H9 (cell line): ENCODE results near the gene EZH2. TPM values are rescaled to one million over a fixed set of nuclear protein-coding genes. Genes with fewer than 3 reads are reported as not detected.

ENCODE experiments used
- DNase-seq: peaks from one replicate; pipeline ENCODE4 v3.0.0-alpha.2; 2017
- H2AFZ ChIP-seq: one replicate; pipeline ENCODE4 v1.6.1; 2013; ENCODE audit warnings: mild to moderate bottlenecking, low read length, control low read depth, moderate library complexity
- H2AK5ac ChIP-seq: 2 replicates; pipeline ENCODE4 v1.6.1; 2013; ENCODE audit warnings: low read length, control low read depth, mixed read lengths; ENCODE audit not compliant: insufficient read length
- H2BK120ac ChIP-seq: one replicate; pipeline ENCODE4 v1.6.1; 2013; ENCODE audit warnings: low read depth, mild to moderate bottlenecking, low read length, control low read depth, inconsistent platforms; ENCODE audit not compliant: poor library complexity, severe bottlenecking
- H2BK12ac ChIP-seq: 2 replicates; pipeline ENCODE4 v1.6.1; 2013; ENCODE audit warnings: low read length, control low read depth, mixed read lengths, low read depth; ENCODE audit not compliant: insufficient read length
- H2BK15ac ChIP-seq: 2 replicates; pipeline ENCODE4 v1.6.1; 2013; ENCODE audit warnings: low read depth, low read length, control low read depth
- H2BK20ac ChIP-seq: one replicate; pipeline ENCODE4 v1.6.1; 2013; ENCODE audit warnings: low read depth, mild to moderate bottlenecking, low read length, control low read depth, inconsistent platforms; ENCODE audit not compliant: poor library complexity, severe bottlenecking
- H2BK5ac ChIP-seq: 2 replicates; pipeline ENCODE4 v1.6.1; 2013; ENCODE audit warnings: low read length, control low read depth, mixed read lengths; ENCODE audit not compliant: insufficient read length
- H3K14ac ChIP-seq: 2 replicates; pipeline ENCODE4 v1.6.1; 2013; ENCODE audit warnings: low read length, control low read depth; ENCODE audit not compliant: insufficient read depth
- H3K18ac ChIP-seq: 2 replicates; pipeline ENCODE4 v1.6.1; 2013; ENCODE audit warnings: low read depth, mild to moderate bottlenecking, mixed read lengths, low read length, control low read depth; ENCODE audit not compliant: insufficient read length
- H3K23ac ChIP-seq: 2 replicates; pipeline ENCODE4 v1.6.1; 2013; ENCODE audit warnings: low read length, control low read depth, mixed read lengths, low read depth; ENCODE audit not compliant: insufficient read length
- H3K23me2 ChIP-seq: 2 replicates; pipeline ENCODE4 v1.6.1; 2013; ENCODE audit warnings: low read depth, mild to moderate bottlenecking, mixed read lengths, low read length, control low read depth; ENCODE audit not compliant: insufficient read length, poor library complexity, severe bottlenecking
- H3K27ac ChIP-seq: 2 replicates; pipeline ENCODE4 v1.5.1; 2013; ENCODE audit warnings: low read length, control low read depth, mixed read lengths, low read depth; ENCODE audit not compliant: insufficient read length
- H3K27me3 ChIP-seq: 2 replicates; pipeline ENCODE4 v1.6.1; 2013; ENCODE audit warnings: low read length, control low read depth, inconsistent platforms; ENCODE audit not compliant: insufficient read depth
- H3K4ac ChIP-seq: 2 replicates; pipeline ENCODE4 v1.6.1; 2013; ENCODE audit warnings: low read depth, mild to moderate bottlenecking, control low read depth, inconsistent platforms, low read length, moderate library complexity
- H3K4me1 ChIP-seq: 2 replicates; pipeline ENCODE4 v1.6.1; 2013; ENCODE audit warnings: low read length, control low read depth, inconsistent platforms; ENCODE audit not compliant: insufficient read depth
- H3K4me2 ChIP-seq: 2 replicates; pipeline ENCODE4 v1.6.1; 2013; ENCODE audit warnings: low read length, control low read depth, mixed read lengths; ENCODE audit not compliant: insufficient read length, insufficient read depth
- H3K56ac ChIP-seq: 2 replicates; pipeline ENCODE4 v1.6.1; 2013; ENCODE audit warnings: low read depth, mild to moderate bottlenecking, mixed read lengths, low read length, control low read depth; ENCODE audit not compliant: insufficient read length
- H3K79me1 ChIP-seq: 2 replicates; pipeline ENCODE4 v1.6.1; 2013; ENCODE audit warnings: low read depth, mild to moderate bottlenecking, moderate library complexity, low read length, control low read depth, inconsistent platforms; ENCODE audit not compliant: insufficient read depth, poor library complexity, severe bottlenecking
- H3K79me2 ChIP-seq: 2 replicates; pipeline ENCODE4 v1.6.1; 2013; ENCODE audit warnings: low read length, control low read depth, inconsistent platforms; ENCODE audit not compliant: insufficient read depth
- H3K9ac ChIP-seq: 2 replicates; pipeline ENCODE4 v1.6.1; 2013; ENCODE audit warnings: low read length, control low read depth, mixed read lengths; ENCODE audit not compliant: insufficient read length; ENCODE audit errors: extremely low read depth
- H3K9me3 ChIP-seq: one replicate; pipeline ENCODE4 v1.6.1; 2013; ENCODE audit warnings: low read depth, low read length, inconsistent platforms; ENCODE audit not compliant: control insufficient read depth
- H3T11ph ChIP-seq: one replicate; pipeline ENCODE4 v1.6.1; 2013; ENCODE audit warnings: mild to moderate bottlenecking, low read length, control low read depth, inconsistent platforms
- H4K20me1 ChIP-seq: one replicate; pipeline ENCODE4 v1.6.1; 2013; ENCODE audit not compliant: control insufficient read depth, insufficient read length, insufficient read depth
- H4K5ac ChIP-seq: 2 replicates; pipeline ENCODE4 v1.6.1; 2013; ENCODE audit warnings: low read depth, mild to moderate bottlenecking, mixed read lengths, low read length, control low read depth; ENCODE audit not compliant: insufficient read length
- H4K8ac ChIP-seq: replicated peaks from 2 replicates; pipeline ENCODE4 v1.6.1; 2013; ENCODE audit warnings: low read length, control low read depth, mixed read lengths, low read depth; ENCODE audit not compliant: insufficient read length
- H4K91ac ChIP-seq: 2 replicates; pipeline ENCODE4 v1.6.1; 2013; ENCODE audit warnings: low read depth, mild to moderate bottlenecking, moderate library complexity, mixed read lengths, low read length, control low read depth; ENCODE audit not compliant: insufficient read length
- H3K27ac Mint-ChIP-seq, 3 experiments: 2 replicates in 2 of 3; 3 replicates in 1 of 3; pipeline ENCODE4 v1.8.0; 2020 to 2021; ENCODE audit warnings: mixed read lengths in 3 of 3, mild to moderate bottlenecking in 1 of 3, moderate library complexity in 1 of 3
- H3K27me3 Mint-ChIP-seq: 2 replicates; pipeline ENCODE4 v1.8.0; 2021; ENCODE audit warnings: low read depth, mild to moderate bottlenecking, moderate library complexity, mixed read lengths
- H3K36me3 Mint-ChIP-seq, 3 experiments: 2 replicates in 2 of 3; 3 replicates in 1 of 3; pipeline ENCODE4 v1.8.0; 2020 to 2021; ENCODE audit warnings: low read depth in 3 of 3, mixed read lengths in 3 of 3; ENCODE audit not compliant: insufficient read depth in 1 of 3
- H3K4me1 Mint-ChIP-seq, 2 experiments: 2 replicates each; pipeline ENCODE4 v1.8.0; 2020; ENCODE audit warnings: mixed read lengths in 2 of 2
- H3K4me3 Mint-ChIP-seq, 2 experiments: 2 replicates in 1 of 2; 3 replicates in 1 of 2; pipeline ENCODE4 v1.8.0; 2020 to 2021; ENCODE audit warnings: mild to moderate bottlenecking in 2 of 2, mixed read lengths in 2 of 2, moderate library complexity in 1 of 2
- H3K9me3 Mint-ChIP-seq, 2 experiments: 2 replicates in 1 of 2; 3 replicates in 1 of 2; pipeline ENCODE4 v1.8.0; 2020; ENCODE audit warnings: mild to moderate bottlenecking in 2 of 2, mixed read lengths in 2 of 2, moderate library complexity in 1 of 2
- CTCF ChIP-seq: fragments of 200-600 bp; sonication (generic); conservative IDR thresholded peaks from 3 replicates; pipeline ENCODE4 v1.8.0; 2021; ENCODE audit warnings: antibody characterized with exemption, mild to moderate bottlenecking
- WGBS: extraction: QIAGEN DNeasy Blood & Tissue Kit; methylation state at CpG from one replicate; pipeline ENCODE4 v1.1.7; 2013; ENCODE audit warnings: missing lambda C conversion rate, low lambda C conversion rate, mixed read lengths; ENCODE audit not compliant: insufficient read length; ENCODE audit errors: extremely low coverage; 5-methylcytosine and 5-hydroxymethylcytosine counted together
- total RNA-seq: library from RNA; stranded (reverse); gene quantifications from 2 replicates; pipeline ENCODE4 v1.2.1, GENCODE V29; 2021

Gene EZH2
- total RNA-seq, 1 experiment from 2014 or later, result 41.3 TPM

- no peaks in the 10 kb centered on the region for H3K27me3 Mint-ChIP-seq
- H4K8ac ChIP-seq, result no peak overlapping the region
- no peak overlapping the region for H3K9ac ChIP-seq
- H3K23me2 ChIP-seq, result no peaks in the 10 kb centered on the region
- no peaks in the 10 kb centered on the region for H3K79me2 ChIP-seq
- H3K18ac ChIP-seq, result no peak overlapping the region
- no peak overlapping the region for H3T11ph ChIP-seq
- H2AFZ ChIP-seq, result no peak overlapping the region
- no peak overlapping the region for H4K5ac ChIP-seq
- H3K27me3 ChIP-seq, result no peaks in the 10 kb centered on the region
- H4K91ac ChIP-seq, result no peak overlapping the region
- H4K20me1 ChIP-seq, result no peaks in the 10 kb centered on the region
- H3K4me1 Mint-ChIP-seq, result no peaks in the 10 kb centered on the region
- H3K9me3 ChIP-seq, result no peaks in the 10 kb centered on the region
- no peak overlapping the region for H2BK5ac ChIP-seq
- no peaks in the 10 kb centered on the region for H3K79me1 ChIP-seq
- no peak for DNase-seq
- no peaks in the 10 kb centered on the region for H3K4me1 ChIP-seq
- H3K4me2 ChIP-seq, result no peak overlapping the region
- TF ChIP-seq CTCF, result no peak
- no peak overlapping the region for H3K27ac ChIP-seq
- H3K23ac ChIP-seq, result no peak overlapping the region
- H3K9me3 Mint-ChIP-seq, result no peaks in the 10 kb centered on the region
- peaks cover 15 to 56% (median 33%) of the 10 kb centered on the region in 3 experiments for H3K36me3 Mint-ChIP-seq
- no CpG with 5 or more reads among the region's 12 CpGs for WGBS
- no peak overlapping the region for H2AK5ac ChIP-seq
- H3K14ac ChIP-seq, result no peak overlapping the region
- H3K4me3 Mint-ChIP-seq, result no peak overlapping the region
- H2BK15ac ChIP-seq, result no peak overlapping the region
- no peak overlapping the region for H3K4ac ChIP-seq
- H3K56ac ChIP-seq, result no peak overlapping the region
- no peak overlapping the region for H3K27ac Mint-ChIP-seq
- H2BK20ac ChIP-seq, result no peak overlapping the region
- no peak overlapping the region for H2BK12ac ChIP-seq
- no peak overlapping the region for H2BK120ac ChIP-seq
These were observed 122.4 kb downstream of the EZH2 start for GRCh38 chr7:148761499-148762278.

Other genes with a start within 250 kb of the EZH2 start
- gene CUL1, start 185.4 kb downstream of the EZH2 start, total RNA-seq, result 70.7 and 72.3 TPM in 2 replicates
- gene PDIA4, start 144.2 kb upstream of the EZH2 start, total RNA-seq, result 217 and 230 TPM in 2 replicates
- gene ZNF786, start 206.4 kb upstream of the EZH2 start, total RNA-seq, result 24.1 and 25.1 TPM in 2 replicates
- gene ZNF425, start 242.0 kb upstream of the EZH2 start, total RNA-seq, result 5.3 and 5.4 TPM in 2 replicates